Naive thymus-derived CD4-positive, alpha-beta T cell (primary cell): Measurements from ENCODE around the gene PKIG. TPM values are rescaled to one million over a fixed set of nuclear protein-coding genes. Genes with fewer than 3 reads are reported as not detected.

Experiments used
- ATAC-seq: fragments of 150-1000 bp; cut with Tn5 transposase; 2 replicates; pipeline ENCODE4 v1.10.0; 2021; ENCODE audit warnings: mild to moderate bottlenecking, moderate library complexity
- CTCF ChIA-PET: fragments of 350-600 bp; sonication (Branson Sonifier 250); formaldehyde crosslinking; loops from one replicate; lab custom pipeline; 2021; ENCODE audit warnings: antibody characterized with exemption; lab: Charles Lee
- POLR2A ChIA-PET: fragments of 350-600 bp; sonication (Branson Sonifier 250); formaldehyde crosslinking; loops from one replicate; lab custom pipeline; 2021; ENCODE audit warnings: antibody characterized with exemption, inconsistent platforms; lab: Charles Lee
- DNase-seq, 9 donors: peaks; one replicate each; pipeline versions ENCODE4 v3.0.0 to v3.0.0-alpha.2; 2020 to 2022; ENCODE audit warnings: mixed read lengths in 1 of 9
- H3K27ac ChIP-seq: one replicate; pipeline ENCODE4 v1.7.0; 2013; ENCODE audit warnings: mild to moderate bottlenecking, low read depth, low read length, moderate library complexity
- H3K27me3 ChIP-seq, 2 donors: one replicate each; pipeline ENCODE4 v1.7.0; 2013; ENCODE audit warnings: low read length in 2 of 2, mild to moderate bottlenecking in 2 of 2, moderate library complexity in 2 of 2; ENCODE audit not compliant: control insufficient read depth in 2 of 2, insufficient read depth in 2 of 2
- H3K36me3 ChIP-seq, 3 experiments: 1 replicate in 2 of 3; 2 replicates in 1 of 3; pipeline ENCODE4 v1.7.0; 2013; ENCODE audit warnings: low read length in 3 of 3, mild to moderate bottlenecking in 3 of 3, moderate library complexity in 1 of 3; ENCODE audit not compliant: insufficient read depth in 3 of 3, control insufficient read depth in 2 of 3
- H3K4me1 ChIP-seq, 2 donors: one replicate each; pipeline ENCODE4 v1.7.0; 2013; ENCODE audit warnings: low read length in 2 of 2, mild to moderate bottlenecking in 2 of 2, moderate library complexity in 1 of 2; ENCODE audit not compliant: control insufficient read depth in 2 of 2, insufficient read depth in 2 of 2
- H3K4me3 ChIP-seq: 2 replicates; pipeline ENCODE4 v1.7.0; 2013; ENCODE audit warnings: mild to moderate bottlenecking, low read length
- H3K9me3 ChIP-seq, 3 experiments: 1 replicate in 2 of 3; 2 replicates in 1 of 3; pipeline ENCODE4 v1.7.0; 2013; ENCODE audit warnings: low read length in 3 of 3; ENCODE audit not compliant: control insufficient read depth in 2 of 3
- H3K27ac Mint-ChIP-seq, 9 donors: one replicate each; pipeline ENCODE4 v1.8.0; 2020 to 2022; ENCODE audit warnings: mixed read lengths in 9 of 9, mild to moderate bottlenecking in 8 of 9, moderate library complexity in 5 of 9, inconsistent platforms in 2 of 9
- H3K27me3 Mint-ChIP-seq, 5 donors: one replicate each; pipeline ENCODE4 v1.8.0; 2021 to 2022; ENCODE audit warnings: mixed read lengths in 5 of 5, mild to moderate bottlenecking in 1 of 5
- H3K36me3 Mint-ChIP-seq, 5 donors: one replicate each; pipeline ENCODE4 v1.8.0; 2020 to 2022; ENCODE audit warnings: mixed read lengths in 5 of 5, mild to moderate bottlenecking in 3 of 5, inconsistent platforms in 1 of 5
- H3K4me1 Mint-ChIP-seq, 7 donors: one replicate each; pipeline ENCODE4 v1.8.0; 2020 to 2022; ENCODE audit warnings: mixed read lengths in 7 of 7, mild to moderate bottlenecking in 3 of 7, inconsistent platforms in 1 of 7
- H3K4me3 Mint-ChIP-seq, 10 donors: one replicate each; pipeline ENCODE4 v1.8.0; 2020 to 2022; ENCODE audit warnings: mild to moderate bottlenecking in 10 of 10, mixed read lengths in 10 of 10, moderate library complexity in 6 of 10, inconsistent platforms in 2 of 10
- H3K9me3 Mint-ChIP-seq, 11 donors: one replicate each; pipeline ENCODE4 v1.8.0; 2020 to 2022; ENCODE audit warnings: mixed read lengths in 11 of 11, mild to moderate bottlenecking in 4 of 11, inconsistent platforms in 1 of 11, moderate library complexity in 1 of 11
- intact Hi-C, 2 donors: fragments of 100-400 bp; cut with micrococcal nuclease; formaldehyde crosslinking; loops; one replicate each; pipeline ENCODE4 v1.15.1; 2023
- polyA plus RNA-seq, 2 donors: library from polyadenylated mRNA; unstranded; fragments of 300-500 nt; fragmentation: Illumina TruSeq; gene quantifications; one replicate each; pipeline ENCODE4 v1.2.3, GENCODE V29; 2021
- total RNA-seq, 6 experiments: library from RNA in 5 of 6; stranded (reverse) in 5 of 6; gene quantifications; 1 replicate in 5 of 6; 2 replicates in 1 of 6; pipeline ENCODE4 v1.2.3 and lab custom pipeline; 2021 to 2026

Gene PKIG
- total RNA-seq (1 to 10 TPM; 1.9 to 6.0 (median 2.9) TPM), polyA plus RNA-seq (1 to 10 TPM; 2.9 to 3.6 TPM), total RNA-seq (lab: John Stamatoyannopoulos, UW) (1.9 reads per million, percentile 8 among the genes with 10 or more reads in this experiment)

DNA sequence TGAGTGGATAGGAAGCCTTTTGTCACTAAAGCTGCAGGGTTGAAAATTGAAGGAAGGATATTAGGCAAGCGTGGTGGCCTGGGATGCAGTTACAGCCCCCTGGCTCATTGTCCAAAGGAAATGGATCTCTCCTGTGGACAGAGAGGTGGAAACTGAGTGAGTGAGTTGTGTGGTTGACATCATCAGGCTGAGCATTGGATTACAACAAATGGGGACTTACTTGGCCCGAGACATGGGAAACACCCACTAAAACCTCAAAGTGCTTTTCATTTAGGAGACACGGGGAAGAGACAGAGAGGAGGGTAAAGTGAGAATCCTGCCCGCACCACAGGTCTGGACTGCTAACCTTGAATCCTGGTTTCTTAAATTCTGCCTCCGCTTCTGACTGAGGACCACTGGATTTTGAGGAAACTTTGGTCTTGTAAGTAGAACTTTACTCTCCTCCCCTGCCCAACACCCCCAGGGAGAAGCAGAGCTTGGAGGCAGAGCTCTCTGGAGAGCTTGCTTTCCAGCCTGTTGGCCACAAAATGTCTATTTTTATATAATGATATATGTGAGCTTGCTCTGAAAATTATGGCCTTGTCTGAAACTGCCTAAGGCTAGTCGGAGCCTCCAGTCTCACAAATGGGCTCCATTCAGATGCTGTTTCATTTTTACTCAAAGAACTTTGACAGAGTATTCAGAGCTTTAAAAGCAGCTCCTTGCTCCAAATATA, at the start of gene PKIG:
Gene PKIG, plus strand, starts transcription at position 269 of the 715 bp plus-strand sequence. CDS start 31,978 bp downstream, outside the sequence.
- Mint-ChIP-seq H3K27ac (no peak within 1 kb of the TSS), H3K4me3 (no peak within 1 kb of the TSS), H3K36me3 (peaks cover 0 to 2% (median 0%) of the 10 kb centered on the region in 5 donors), H3K9me3 (peaks cover 0 to 2% (median 0%) of the 10 kb centered on the region in 11 donors), H3K27me3 (no peaks in the 10 kb centered on the region), H3K4me1 (peaks cover 0 to 19% (median 0%) of the 10 kb centered on the region in 7 donors)
- ATAC-seq (no peak), DNase-seq (no peak)
- POLR2A ChIA-PET: interaction anchor here (1.2 to 1.3 kb wide), 2 partner anchors 15 to 16 kb away, joined by 3 to 5 read pairs; no protein-coding TSS in a partner anchor
- no peaks in the 10 kb centered on the region for H3K36me3 ChIP-seq
- intact Hi-C loops: no loop called here
- H3K4me1 ChIP-seq: no peaks in the 10 kb centered on the region
- H3K27ac ChIP-seq: no peak within 1 kb of the TSS
- no peaks in the 10 kb centered on the region for H3K27me3 ChIP-seq
- CTCF ChIA-PET: no interaction called here
- no peak within 1 kb of the TSS for H3K4me3 ChIP-seq
- H3K9me3 ChIP-seq: no peaks in the 10 kb centered on the region

DNA sequence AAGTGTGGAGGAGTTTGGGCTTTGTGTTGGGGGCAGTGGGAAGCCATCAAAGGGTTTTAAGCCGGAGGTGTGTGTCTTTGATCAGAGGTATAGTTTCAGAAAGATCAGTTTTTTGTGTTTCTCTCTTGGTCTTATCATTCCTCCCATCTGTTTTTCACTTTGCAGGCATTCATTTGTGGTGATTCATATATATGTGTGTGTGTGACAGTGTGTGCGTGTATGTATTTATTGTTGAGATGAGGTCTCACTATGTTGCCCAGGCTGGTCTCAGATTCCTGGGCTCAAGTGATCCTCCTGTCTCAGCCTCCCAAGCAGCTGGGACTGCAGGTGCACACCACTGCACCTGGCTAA, 49.4 kb upstream of the PKIG start:
- H3K27me3 Mint-ChIP-seq: peaks cover 0 to 11% (median 0%) of the 10 kb centered on the region in 5 donors
- peaks cover 0 to 3% (median 0%) of the 10 kb centered on the region in 11 donors for H3K9me3 Mint-ChIP-seq
- ChIA-PET POLR2A (interaction anchor here (0.7 to 1.6 kb wide), 4 partner anchors 13 to 831 kb away, joined by 3 to 4 read pairs (median 4); partner anchors contain the start of gene TTPAL), CTCF (no interaction called here)
- DNase-seq (peak in 7 of 9 donors; percentile 25 to 37 (median 31)), ATAC-seq (peak; percentile 45)
- H3K27ac Mint-ChIP-seq: no peak overlapping the region
- H3K4me3 Mint-ChIP-seq: no peak overlapping the region
- H3K4me1 ChIP-seq: peaks cover 5 to 19% of the 10 kb centered on the region in 2 donors
- peak overlapping the region; percentile 71 for H3K27ac ChIP-seq
- no peaks in the 10 kb centered on the region for H3K36me3 ChIP-seq
- H3K36me3 Mint-ChIP-seq: no peaks in the 10 kb centered on the region
- intact Hi-C loops: loop anchor here (1.0 to 5.0 kb wide), 4 partner anchors 11 to 77 kb away; partner anchors contain the start of gene SERINC3 (in 1 of the 2)
- peaks cover 0 to 8% (median 4%) of the 10 kb centered on the region in 7 donors for H3K4me1 Mint-ChIP-seq
- no peaks in the 10 kb centered on the region for H3K27me3 ChIP-seq
- no peaks in the 10 kb centered on the region for H3K9me3 ChIP-seq
- H3K4me3 ChIP-seq: peak overlapping the region; percentile 83

DNA sequence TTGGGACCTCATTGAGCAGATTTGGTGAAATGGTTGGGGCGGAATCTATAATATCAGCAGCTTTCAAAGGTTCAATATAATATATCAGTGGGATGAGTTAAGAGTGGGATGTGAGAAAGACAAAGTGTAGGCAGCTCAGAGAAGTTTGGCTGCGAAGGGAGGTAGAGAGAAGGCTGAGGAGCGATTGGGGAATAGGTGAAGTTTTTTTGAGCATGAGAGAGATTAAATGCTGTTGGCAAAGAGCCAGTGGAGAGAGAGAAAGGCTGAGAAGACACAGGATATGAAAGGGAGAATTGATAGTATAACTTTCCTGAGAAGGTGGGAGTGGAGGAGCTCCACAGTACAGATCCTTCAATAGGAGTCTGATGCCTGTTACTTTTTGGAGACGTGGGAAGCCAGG, 48.5 kb upstream of the PKIG start:
- ChIA-PET POLR2A (interaction anchor here (0.9 to 1.6 kb wide), 3 partner anchors 11 to 58 kb away, joined by 3 to 4 read pairs (median 4); partner anchors contain the start of gene TTPAL), CTCF (interaction anchor here (0.7 kb wide), 1 partner anchor 322 kb away, joined by 8 read pairs; no protein-coding TSS in a partner anchor)
- H3K36me3 Mint-ChIP-seq: no peaks in the 10 kb centered on the region
- H3K4me3 ChIP-seq: no peak overlapping the region
- no peak overlapping the region for H3K27ac ChIP-seq
- peaks cover 0 to 8% (median 4%) of the 10 kb centered on the region in 7 donors for H3K4me1 Mint-ChIP-seq
- no peaks in the 10 kb centered on the region for H3K9me3 ChIP-seq
- H3K27me3 ChIP-seq: no peaks in the 10 kb centered on the region
- no peaks in the 10 kb centered on the region for H3K36me3 ChIP-seq
- ATAC-seq (no peak), DNase-seq (no peak)
- peaks cover 0 to 3% (median 0%) of the 10 kb centered on the region in 11 donors for H3K9me3 Mint-ChIP-seq
- H3K4me1 ChIP-seq: peaks cover 5 to 19% of the 10 kb centered on the region in 2 donors
- no peak overlapping the region for H3K4me3 Mint-ChIP-seq
- H3K27me3 Mint-ChIP-seq: peaks cover 0 to 11% (median 0%) of the 10 kb centered on the region in 5 donors
- intact Hi-C loops: loop anchor here (1.0 to 5.0 kb wide), 2 partner anchors 12 to 38 kb away; partner anchors contain the start of gene SERINC3 (in 1 of the 2)
- H3K27ac Mint-ChIP-seq: no peak overlapping the region

DNA sequence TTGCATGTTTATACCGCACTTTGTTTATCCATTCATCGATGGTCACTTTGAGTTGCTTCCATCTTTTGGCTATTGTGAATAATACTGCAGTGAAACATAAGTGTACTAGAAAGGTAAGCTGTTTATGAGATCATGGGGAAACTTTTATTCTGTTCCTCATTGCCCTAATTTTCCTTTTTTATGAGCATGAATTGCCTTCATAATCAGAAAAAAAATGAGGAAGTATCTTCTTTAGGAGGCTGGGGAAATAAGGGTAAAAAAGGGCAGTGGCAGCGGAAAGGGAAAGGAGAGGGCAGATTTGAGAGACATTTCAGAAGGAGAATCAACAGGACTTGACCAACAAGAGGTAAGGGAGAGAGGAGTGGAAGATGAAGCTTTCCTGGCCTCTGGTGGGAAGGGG, 46.2 kb upstream of the PKIG start:
- Histone ChIP-seq H3K4me1 (peaks cover 5 to 17% of the 10 kb centered on the region in 2 donors), H3K36me3 (no peaks in the 10 kb centered on the region), H3K27me3 (no peaks in the 10 kb centered on the region), H3K4me3 (no peak overlapping the region), H3K27ac (no peak overlapping the region), H3K9me3 (no peaks in the 10 kb centered on the region)
- no peak for DNase-seq
- Mint-ChIP-seq H3K4me3 (no peak overlapping the region), H3K36me3 (no peaks in the 10 kb centered on the region), H3K4me1 (peaks cover 0 to 8% (median 3%) of the 10 kb centered on the region in 7 donors), H3K27me3 (peaks cover 0 to 11% (median 0%) of the 10 kb centered on the region in 5 donors), H3K27ac (peak overlapping the region in 3 of 9 donors; percentile 6 to 26 (median 19)), H3K9me3 (peaks cover 0 to 3% (median 0%) of the 10 kb centered on the region in 11 donors)
- POLR2A ChIA-PET: no interaction called here
- no peak for ATAC-seq
- intact Hi-C loops: no loop called here
- CTCF ChIA-PET: interaction anchor here (0.7 kb wide), 1 partner anchor 144 kb away, joined by 3 read pairs; no protein-coding TSS in a partner anchor

DNA sequence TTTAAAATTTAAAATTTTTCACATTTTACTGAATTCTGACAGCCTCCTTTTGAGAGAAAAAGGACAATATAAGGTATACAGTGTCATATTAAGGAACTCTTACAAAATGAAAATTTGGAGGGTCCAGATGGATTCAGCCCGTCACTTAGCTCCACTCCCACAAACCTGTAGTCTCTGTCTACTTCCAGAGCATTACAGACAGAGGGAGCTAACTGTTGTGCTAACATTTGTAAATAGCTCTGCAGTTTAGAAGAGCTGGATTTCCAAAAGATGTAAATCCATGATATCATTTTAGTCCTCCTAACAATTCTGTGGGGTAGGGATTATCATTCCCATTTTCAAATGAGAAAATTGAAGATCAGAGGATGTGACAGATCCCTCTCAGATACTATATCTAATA, 44.4 kb upstream of the PKIG start:
- Mint-ChIP-seq H3K9me3 (no peaks in the 10 kb centered on the region), H3K4me3 (no peak overlapping the region), H3K4me1 (peaks cover 0 to 4% (median 0%) of the 10 kb centered on the region in 7 donors), H3K27me3 (peaks cover 0 to 11% (median 0%) of the 10 kb centered on the region in 5 donors), H3K36me3 (no peaks in the 10 kb centered on the region), H3K27ac (no peak overlapping the region)
- ChIA-PET CTCF (no interaction called here), POLR2A (interaction anchor here (0.7 kb wide), 1 partner anchor 72 kb away, joined by 3 read pairs; no protein-coding TSS in a partner anchor)
- Histone ChIP-seq H3K9me3 (no peaks in the 10 kb centered on the region), H3K27ac (no peak overlapping the region), H3K36me3 (no peaks in the 10 kb centered on the region), H3K27me3 (no peaks in the 10 kb centered on the region), H3K4me1 (peaks cover 0 to 3% of the 10 kb centered on the region in 2 donors), H3K4me3 (no peak overlapping the region)
- ATAC-seq: no peak
- no peak for DNase-seq
- intact Hi-C loops: no loop called here

DNA sequence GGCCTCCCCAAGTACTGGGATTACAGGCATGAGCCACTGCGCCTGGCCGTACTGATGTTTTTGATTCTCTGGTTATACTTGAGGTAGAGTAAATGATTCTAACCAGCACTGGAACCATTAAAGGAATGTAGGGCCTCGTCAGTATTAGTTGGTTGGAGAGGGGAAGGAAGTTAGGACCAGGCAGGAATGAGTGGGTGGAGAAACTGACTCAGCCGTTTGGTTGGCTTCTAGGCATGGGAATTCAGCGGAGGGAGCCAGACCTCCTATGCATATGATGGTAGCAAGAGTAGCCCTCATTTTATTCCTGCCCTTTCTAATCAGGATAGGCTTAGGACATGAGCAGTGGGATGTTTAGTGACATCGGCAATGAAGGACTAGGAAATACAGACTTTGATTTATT, 41.5 kb upstream of the PKIG start:
- no peaks in the 10 kb centered on the region for H3K4me1 ChIP-seq
- DNase-seq: no peak
- no peak overlapping the region for H3K27ac Mint-ChIP-seq
- no peak overlapping the region for H3K27ac ChIP-seq
- no peaks in the 10 kb centered on the region for H3K36me3 Mint-ChIP-seq
- no peaks in the 10 kb centered on the region for H3K36me3 ChIP-seq
- POLR2A ChIA-PET: no interaction called here
- intact Hi-C loops: no loop called here
- no peaks in the 10 kb centered on the region for H3K9me3 Mint-ChIP-seq
- ATAC-seq: no peak
- no peak overlapping the region for H3K4me3 Mint-ChIP-seq
- H3K9me3 ChIP-seq: no peaks in the 10 kb centered on the region
- CTCF ChIA-PET: interaction anchor here (0.7 kb wide), 1 partner anchor 433 kb away, joined by 5 read pairs; no protein-coding TSS in a partner anchor
- H3K4me1 Mint-ChIP-seq: peaks cover 0 to 4% (median 0%) of the 10 kb centered on the region in 7 donors
- peaks cover 0 to 7% (median 0%) of the 10 kb centered on the region in 5 donors for H3K27me3 Mint-ChIP-seq
- H3K27me3 ChIP-seq: no peaks in the 10 kb centered on the region
- H3K4me3 ChIP-seq: no peak overlapping the region
